Breast epithelium (tissue), 3 donors: ENCODE results near the gene ADAM8.

Source experiments
- CTCF ChIP-seq, 3 donors: fragments of 450-650 bp; IDR thresholded peaks; one replicate each; pipeline ENCODE4 v1.5.1; 2016 to 2017; ENCODE audit warnings: antibody characterized with exemption in 3 of 3, mild to moderate bottlenecking in 3 of 3, moderate library complexity in 3 of 3
- POLR2A ChIP-seq: fragments of 450-650 bp; IDR thresholded peaks from one replicate; pipeline ENCODE4 v1.6.1; 2016; ENCODE audit warnings: antibody characterized with exemption, mild to moderate bottlenecking, moderate library complexity

GRCh38 chr10:133302230-133302629 lies 25.6 kb upstream of the ADAM8 start:
- TF ChIP-seq CTCF (IDR thresholded peaks at IDR 0.05), result no peak
- TF ChIP-seq POLR2A, result no peak
